OCI-LY7 (cell line): ENCODE measurements around the gene SAMD10. TPM values are rescaled to one million over a fixed set of nuclear protein-coding genes. Genes with fewer than 3 reads are reported as not detected.

Experiments used
- BruUV-seq: library from RNA; stranded (reverse); fragments of 400-500 nt; replicated peaks from 2 replicates; lab custom pipeline; 2021; lab: Mats Ljungman, UMichigan
- CTCF ChIA-PET: fragments of 300-600 bp; sonication (Branson Sonifier 250); formaldehyde crosslinking; loops from one replicate; lab custom pipeline; 2022; ENCODE audit warnings: antibody characterized with exemption; ENCODE audit not compliant: unreplicated experiment; lab: Charles Lee
- POLR2A ChIA-PET: fragments of 300-600 bp; sonication (Branson Sonifier 250); formaldehyde crosslinking; loops from one replicate; lab custom pipeline; 2022; ENCODE audit warnings: antibody characterized with exemption; lab: Charles Lee
- DNase-seq: peaks from one replicate; pipeline ENCODE4 v3.0.0-alpha.2; 2015; ENCODE audit warnings: low spot score
- H2AFZ ChIP-seq: fragments of 200-600 bp; sonication (generic), shearing (Covaris generic); 2 replicates; pipeline ENCODE4 v1.6.1; 2014; ENCODE audit warnings: mild to moderate bottlenecking, antibody characterized with exemption, low read length, moderate library complexity
- H3K27ac ChIP-seq: fragments of 200-600 bp; sonication (generic); 2 replicates; pipeline ENCODE4 v1.5.1; 2014; ENCODE audit warnings: mixed run types, low read depth, mild to moderate bottlenecking, moderate library complexity, low read length, inconsistent platforms; ENCODE audit not compliant: poor library complexity, severe bottlenecking
- H3K36me3 ChIP-seq: fragments of 200-600 bp; sonication (generic); 2 replicates; pipeline ENCODE4 v1.6.1; 2014; ENCODE audit warnings: mild to moderate bottlenecking, antibody characterized with exemption, low read length, moderate library complexity, mixed read lengths; ENCODE audit not compliant: insufficient read depth
- H3K4me1 ChIP-seq: fragments of 200-600 bp; sonication (generic); 2 replicates; pipeline ENCODE4 v1.5.1; 2014; ENCODE audit warnings: mild to moderate bottlenecking, low read length; ENCODE audit not compliant: insufficient read depth, poor library complexity, severe bottlenecking
- H3K4me2 ChIP-seq: fragments of 200-600 bp; sonication (generic); 2 replicates; pipeline ENCODE4 v1.6.1; 2014; ENCODE audit warnings: mild to moderate bottlenecking, low read length
- H3K4me3 ChIP-seq: fragments of 200-600 bp; sonication (generic); 2 replicates; pipeline ENCODE4 v1.5.1; 2014; ENCODE audit warnings: mild to moderate bottlenecking, low read depth, low read length; ENCODE audit not compliant: poor library complexity, severe bottlenecking
- H3K79me2 ChIP-seq: fragments of 200-600 bp; sonication (generic); 2 replicates; pipeline ENCODE4 v1.6.1; 2016; ENCODE audit warnings: low read depth, mild to moderate bottlenecking, low read length, moderate library complexity, mixed read lengths; ENCODE audit not compliant: insufficient read depth
- H3K9me2 ChIP-seq: fragments of 200-600 bp; sonication (generic); 2 replicates; pipeline ENCODE4 v1.6.1; 2016; ENCODE audit warnings: mild to moderate bottlenecking, low read length, mixed read lengths; ENCODE audit not compliant: insufficient read depth
- H3K9me3 ChIP-seq: fragments of 200-600 bp; sonication (generic); 2 replicates; pipeline ENCODE4 v1.6.1; 2014; ENCODE audit warnings: mild to moderate bottlenecking, mixed run types, low read length, mixed read lengths
- H4K20me1 ChIP-seq: fragments of 200-600 bp; sonication (generic); 2 replicates; pipeline ENCODE4 v1.6.1; 2014; ENCODE audit warnings: mild to moderate bottlenecking, antibody characterized with exemption, low read length, moderate library complexity, mixed read lengths; ENCODE audit not compliant: insufficient read depth
- EZH2phosphoT487 ChIP-seq: fragments of 200-600 bp; sonication (generic); IDR thresholded peaks from 2 replicates; pipeline ENCODE4 v1.6.1; 2018; ENCODE audit warnings: low read depth, borderline replicate concordance, mild to moderate bottlenecking, mixed run types, antibody characterized with exemption, low read length, moderate library complexity, mixed read lengths
- intact Hi-C: fragments of 100-400 bp; cut with micrococcal nuclease; formaldehyde crosslinking; loops from one replicate; pipeline ENCODE4 v1.10.0; 2022; ENCODE audit not compliant: unreplicated experiment
- total RNA-seq, 2 experiments: library from RNA; depleted of rRNA in 1 of 2; stranded (reverse); fragments of >200 nt in 1 of 2; shearing (Covaris generic) in 1 of 2; gene quantifications; 2 replicates each; pipeline ENCODE4 v1.2.3, GENCODE V29; 2014 to 2022
- TF ChIP-seq, protein P1 (sequence below): fragments of 200-600 bp; sonication (generic); conservative IDR thresholded peaks from 2 replicates; pipeline ENCODE4 v1.5.1; 2014; ENCODE audit warnings: mild to moderate bottlenecking, antibody characterized with exemption, low read length, moderate library complexity, mixed read lengths

SAMD10 gene
- total RNA-seq, 2 experiments from 2014 or later = 11.9 to 12.0 TPM

DNA sequence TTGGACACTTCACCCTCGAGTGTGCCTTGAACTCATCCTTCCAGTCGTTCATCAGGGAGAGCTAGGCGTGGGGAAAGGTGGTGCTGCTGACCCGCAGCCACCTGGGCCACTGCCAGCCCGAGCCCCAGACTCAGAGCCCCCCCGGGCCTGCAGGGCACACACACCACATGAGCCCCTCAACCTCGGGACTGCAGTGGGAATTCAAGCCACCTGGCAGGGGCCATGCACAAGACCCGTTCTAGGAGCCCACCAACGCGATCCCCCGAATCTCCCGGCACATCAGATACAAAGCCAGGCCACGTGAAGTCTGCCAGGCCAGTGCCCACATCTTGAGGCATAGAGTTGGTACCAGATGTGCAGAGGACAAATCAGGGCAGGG, 12.5 kb downstream of the SAMD10 start:
- TF ChIP-seq, protein P1, sequence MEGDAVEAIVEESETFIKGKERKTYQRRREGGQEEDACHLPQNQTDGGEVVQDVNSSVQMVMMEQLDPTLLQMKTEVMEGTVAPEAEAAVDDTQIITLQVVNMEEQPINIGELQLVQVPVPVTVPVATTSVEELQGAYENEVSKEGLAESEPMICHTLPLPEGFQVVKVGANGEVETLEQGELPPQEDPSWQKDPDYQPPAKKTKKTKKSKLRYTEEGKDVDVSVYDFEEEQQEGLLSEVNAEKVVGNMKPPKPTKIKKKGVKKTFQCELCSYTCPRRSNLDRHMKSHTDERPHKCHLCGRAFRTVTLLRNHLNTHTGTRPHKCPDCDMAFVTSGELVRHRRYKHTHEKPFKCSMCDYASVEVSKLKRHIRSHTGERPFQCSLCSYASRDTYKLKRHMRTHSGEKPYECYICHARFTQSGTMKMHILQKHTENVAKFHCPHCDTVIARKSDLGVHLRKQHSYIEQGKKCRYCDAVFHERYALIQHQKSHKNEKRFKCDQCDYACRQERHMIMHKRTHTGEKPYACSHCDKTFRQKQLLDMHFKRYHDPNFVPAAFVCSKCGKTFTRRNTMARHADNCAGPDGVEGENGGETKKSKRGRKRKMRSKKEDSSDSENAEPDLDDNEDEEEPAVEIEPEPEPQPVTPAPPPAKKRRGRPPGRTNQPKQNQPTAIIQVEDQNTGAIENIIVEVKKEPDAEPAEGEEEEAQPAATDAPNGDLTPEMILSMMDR = no peak
- TF ChIP-seq EZH2phosphoT487 = no peak
- Histone ChIP-seq H2AFZ (no peak overlapping the region), H3K4me2 (no peak overlapping the region), H3K9me3 (no peaks in the 10 kb centered on the region), H3K27ac (no peak overlapping the region), H4K20me1 (no peaks in the 10 kb centered on the region), H3K79me2 (no peaks in the 10 kb centered on the region), H3K4me1 (peaks cover 12% of the 10 kb centered on the region), H3K9me2 (no peaks in the 10 kb centered on the region), H3K36me3 (no peaks in the 10 kb centered on the region), H3K4me3 (no peak overlapping the region)
- POLR2A ChIA-PET = interaction anchor here (0.6 kb wide), 1 partner anchor 24 kb away, joined by 3 read pairs; no protein-coding TSS in a partner anchor
- CTCF ChIA-PET = no interaction called here
- no peak for DNase-seq
- intact Hi-C loops = no loop called here
- no TSS peak for BruUV-seq

DNA sequence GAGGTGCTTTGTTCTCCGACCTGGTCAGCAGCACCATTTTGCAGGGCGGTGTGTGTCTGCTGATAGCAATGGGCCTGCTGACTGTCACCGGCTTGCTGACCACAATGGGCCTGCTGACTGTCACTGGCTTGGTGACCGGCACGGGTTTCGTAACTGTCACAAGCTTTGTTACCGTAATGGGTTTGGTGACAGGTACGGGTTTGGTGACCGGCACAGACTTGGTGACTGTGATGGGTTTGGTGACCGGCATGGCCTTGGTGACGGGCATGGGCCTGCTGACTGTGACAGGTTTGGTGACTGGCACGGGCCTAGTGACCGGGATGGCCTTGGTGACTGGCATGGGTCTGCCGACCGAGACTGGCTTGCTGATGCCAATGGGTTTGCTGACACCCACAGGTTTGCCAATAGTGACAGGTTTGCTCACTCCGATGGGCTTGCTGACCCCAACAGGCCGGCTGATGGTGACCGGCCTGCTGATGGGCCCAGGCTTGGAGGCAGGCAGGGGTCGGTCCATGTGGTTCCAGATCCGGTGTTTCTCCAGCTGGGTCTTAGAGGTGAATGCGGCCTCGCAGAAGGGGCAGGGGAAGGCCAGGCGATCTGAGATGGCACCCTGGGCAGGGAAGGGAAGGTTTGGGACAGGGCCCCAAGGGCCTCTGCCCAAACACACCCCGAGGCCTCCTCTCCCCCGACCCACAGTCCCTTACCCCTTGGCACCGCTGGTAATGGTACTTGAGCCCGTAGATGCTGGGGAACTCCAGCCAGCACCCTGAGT, 13.1 kb downstream of the SAMD10 start:
- CTCF ChIA-PET = no interaction called here

More for the DNA sequence above, 13.1 kb downstream of the SAMD10 start:
- no peaks in the 10 kb centered on the region for H4K20me1 ChIP-seq
- POLR2A ChIA-PET = interaction anchor here (0.6 kb wide), 1 partner anchor 23 kb away, joined by 3 read pairs; no protein-coding TSS in a partner anchor
- no peak overlapping the region for H2AFZ ChIP-seq
- no TSS peak for BruUV-seq
- H3K4me2 ChIP-seq = no peak overlapping the region
- no peak for TF ChIP-seq EZH2phosphoT487
- TF ChIP-seq, protein P1 = no peak
- H3K4me1 ChIP-seq = peaks cover 12% of the 10 kb centered on the region
- H3K36me3 ChIP-seq = no peaks in the 10 kb centered on the region
- H3K4me3 ChIP-seq = no peak overlapping the region
- no peak overlapping the region for H3K27ac ChIP-seq
- intact Hi-C loops = no loop called here
- DNase-seq = no peak
- H3K79me2 ChIP-seq = no peaks in the 10 kb centered on the region
- H3K9me3 ChIP-seq = no peaks in the 10 kb centered on the region
- H3K9me2 ChIP-seq = no peaks in the 10 kb centered on the region
